GM12872 (cell line): ENCODE data around the gene GPR17.

ENCODE experiments used
- TF ChIP-seq, protein P1 (sequence below): IDR thresholded peaks from 3 replicates; pipeline ENCODE4 v1.5.1; 2011; ENCODE audit warnings: low read depth, mild to moderate bottlenecking, low read length, moderate library complexity; ENCODE audit not compliant: insufficient read depth

The GPR17 gene

DNA sequence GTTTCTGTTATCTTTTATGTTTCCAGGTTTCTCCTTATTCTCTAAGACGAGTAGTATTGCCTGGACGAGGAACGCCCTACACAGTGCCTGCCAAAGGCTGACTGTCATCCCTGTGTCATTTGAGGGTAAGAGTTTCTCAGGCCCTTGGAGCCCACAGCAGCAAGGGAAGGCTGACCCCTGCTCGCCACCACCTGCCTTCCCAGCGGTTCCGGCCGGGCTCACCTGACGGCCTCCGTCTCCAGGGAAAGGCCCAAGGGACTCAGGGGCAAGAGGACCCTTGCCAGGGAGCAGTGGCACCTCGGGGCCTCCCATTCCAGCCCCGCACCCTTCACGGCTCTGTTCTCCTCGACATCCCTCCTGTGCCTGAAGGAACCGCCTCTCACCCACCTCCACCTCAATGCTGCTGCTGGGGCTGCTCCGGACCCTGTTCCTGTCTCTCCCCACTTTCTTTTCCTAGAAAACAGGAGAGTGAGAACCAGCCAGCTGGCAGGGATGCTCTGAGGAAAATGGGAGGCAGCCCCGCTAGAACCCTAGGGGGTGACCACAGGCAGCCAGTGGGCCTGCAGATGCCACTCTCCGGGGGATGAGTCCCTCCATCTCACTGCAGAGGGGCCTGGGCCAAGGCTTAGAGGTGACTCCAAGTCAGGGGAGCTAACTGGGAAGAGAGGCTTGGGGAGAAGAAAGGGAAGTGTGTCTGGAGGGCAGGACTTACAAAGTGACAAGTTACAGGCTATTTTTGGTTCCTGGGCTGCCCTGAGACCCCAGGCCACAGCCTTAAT is 27.5 kb downstream of the GPR17 start:
- TF ChIP-seq, protein P1, sequence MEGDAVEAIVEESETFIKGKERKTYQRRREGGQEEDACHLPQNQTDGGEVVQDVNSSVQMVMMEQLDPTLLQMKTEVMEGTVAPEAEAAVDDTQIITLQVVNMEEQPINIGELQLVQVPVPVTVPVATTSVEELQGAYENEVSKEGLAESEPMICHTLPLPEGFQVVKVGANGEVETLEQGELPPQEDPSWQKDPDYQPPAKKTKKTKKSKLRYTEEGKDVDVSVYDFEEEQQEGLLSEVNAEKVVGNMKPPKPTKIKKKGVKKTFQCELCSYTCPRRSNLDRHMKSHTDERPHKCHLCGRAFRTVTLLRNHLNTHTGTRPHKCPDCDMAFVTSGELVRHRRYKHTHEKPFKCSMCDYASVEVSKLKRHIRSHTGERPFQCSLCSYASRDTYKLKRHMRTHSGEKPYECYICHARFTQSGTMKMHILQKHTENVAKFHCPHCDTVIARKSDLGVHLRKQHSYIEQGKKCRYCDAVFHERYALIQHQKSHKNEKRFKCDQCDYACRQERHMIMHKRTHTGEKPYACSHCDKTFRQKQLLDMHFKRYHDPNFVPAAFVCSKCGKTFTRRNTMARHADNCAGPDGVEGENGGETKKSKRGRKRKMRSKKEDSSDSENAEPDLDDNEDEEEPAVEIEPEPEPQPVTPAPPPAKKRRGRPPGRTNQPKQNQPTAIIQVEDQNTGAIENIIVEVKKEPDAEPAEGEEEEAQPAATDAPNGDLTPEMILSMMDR, result no peak

GRCh38 chr2:127674241-127675209 is 28.6 kb downstream of the GPR17 start:
- TF ChIP-seq, protein P1, result no peak

DNA sequence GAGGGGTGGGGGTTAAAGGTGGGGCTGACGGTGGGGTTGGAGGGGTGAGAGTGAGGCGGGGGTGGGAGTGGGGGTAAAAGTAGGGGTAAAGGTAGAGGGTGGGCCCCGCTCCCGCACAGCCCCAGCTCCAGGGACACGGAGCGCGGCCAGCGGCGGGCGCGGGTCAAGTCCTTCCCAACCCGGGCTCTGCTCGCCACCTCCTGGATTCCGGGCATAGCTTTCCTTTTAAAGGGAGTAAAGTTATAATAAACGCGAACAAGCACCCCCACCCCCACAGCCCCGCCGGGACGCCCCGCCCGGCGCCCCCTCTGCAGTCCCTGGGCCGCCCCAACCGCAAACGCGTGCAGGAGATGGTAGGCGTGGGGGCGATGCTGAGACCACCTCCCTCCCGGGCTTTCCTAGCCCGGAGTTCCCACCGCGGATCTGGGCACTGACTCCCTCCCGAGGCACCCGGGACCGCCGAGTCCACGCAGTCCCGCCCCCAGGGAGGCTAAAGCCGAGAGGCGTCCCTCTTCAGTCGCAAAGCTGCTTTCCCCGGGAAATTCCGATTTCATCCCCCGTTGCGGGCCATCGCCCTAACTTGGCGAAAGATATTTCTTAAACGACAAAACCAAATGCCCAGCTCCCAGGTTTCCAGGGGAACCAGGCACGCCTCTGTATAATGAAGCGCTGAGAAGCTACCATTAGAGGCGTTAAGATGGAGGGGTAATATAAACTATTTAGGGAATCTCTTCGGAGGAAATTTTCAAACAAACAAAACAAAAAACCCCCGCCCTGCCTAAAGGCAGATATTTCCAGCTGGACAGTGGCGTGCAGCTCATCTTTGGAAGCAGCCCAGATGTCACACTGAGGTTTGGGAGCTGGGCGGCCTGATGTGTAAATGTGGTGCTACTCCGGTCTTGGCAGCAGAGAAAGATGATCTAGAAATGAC is 29.6 kb downstream of the GPR17 start, which contains the start of gene LIMS2:
Gene LIMS2, minus strand, starts transcription at position 200 of the 931 bp plus-strand sequence. CDS start 506 bp downstream, outside the sequence.
- TF ChIP-seq, protein P1, result no peak

GRCh38 chr2:127676906-127677305 is 31.0 kb downstream of the GPR17 start:
- TF ChIP-seq, protein P1, result no peak

GRCh38 chr2:127678531-127678930 is 32.6 kb downstream of the GPR17 start:
- TF ChIP-seq, protein P1, result no peak

DNA sequence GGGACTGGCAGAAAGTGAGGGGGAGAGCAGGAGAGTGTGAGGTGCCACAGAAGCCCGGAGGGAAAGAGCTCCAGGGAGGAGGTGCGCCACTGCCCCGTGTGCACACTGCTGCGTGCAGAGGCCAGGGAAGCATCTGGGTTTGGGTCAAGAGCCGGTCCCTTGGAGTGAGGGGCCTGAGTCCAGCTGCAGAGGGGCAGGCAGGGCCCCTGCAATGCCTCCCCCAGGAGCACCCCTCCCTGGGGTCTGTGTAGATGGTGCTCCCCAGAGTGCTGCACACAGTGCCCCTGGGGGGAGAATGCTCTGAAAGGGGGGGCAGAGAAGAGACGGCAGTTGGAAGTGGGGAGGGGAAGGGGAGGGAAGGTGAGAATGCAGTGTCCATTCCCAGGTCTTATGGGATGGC is 33.0 kb downstream of the GPR17 start:
- TF ChIP-seq, protein P1, result no peak
